A204.1 (cell line): ENCODE measurements around the gene MEOX2.
A peak's percentile ranks its signal among the peaks of the same experiment; 100 is the strongest.

Source experiments
- FAIRE-seq: peaks from 2 replicates; lab custom pipeline; 2012; peaks lifted over from hg19 to GRCh38; lab: Jason Lieb, UNC

The MEOX2 gene

GRCh38 chr7:15681186-15681585 is 5.3 kb downstream of the MEOX2 start:
- FAIRE-seq = no peak

GRCh38 chr7:15680446-15680845 is 6.0 kb downstream of the MEOX2 start:
- FAIRE-seq = no peak

GRCh38 chr7:15679306-15679705 is 7.2 kb downstream of the MEOX2 start:
- no peak for FAIRE-seq

GRCh38 chr7:15678653-15679052 is 7.8 kb downstream of the MEOX2 start:
- FAIRE-seq = no peak

- FAIRE-seq = no peak
Observed at GRCh38 chr7:15675379-15675778, 11.1 kb downstream of the MEOX2 start.

GRCh38 chr7:15674586-15674985 is 11.9 kb downstream of the MEOX2 start:
- no peak for FAIRE-seq

GRCh38 chr7:15669443-15670090 is 16.9 kb downstream of the MEOX2 start:
- FAIRE-seq = no peak

- FAIRE-seq = peak; percentile 92
Observed at GRCh38 chr7:15667991-15668390, 18.5 kb downstream of the MEOX2 start.

- no peak for FAIRE-seq
Observed at GRCh38 chr7:15662451-15662850, 24.0 kb downstream of the MEOX2 start.

- no peak for FAIRE-seq
Observed at GRCh38 chr7:15658247-15658646, 28.2 kb downstream of the MEOX2 start.

GRCh38 chr7:15652776-15653290 is 33.6 kb downstream of the MEOX2 start:
- FAIRE-seq = no peak

GRCh38 chr7:15651693-15652092 is 34.8 kb downstream of the MEOX2 start:
- no peak for FAIRE-seq

GRCh38 chr7:15650787-15651186 is 35.7 kb downstream of the MEOX2 start:
- no peak for FAIRE-seq

- FAIRE-seq = peak; percentile 100
Observed at GRCh38 chr7:15648461-15648961, 38.0 kb downstream of the MEOX2 start.

- FAIRE-seq = no peak
Observed at GRCh38 chr7:15647309-15647708, 39.2 kb downstream of the MEOX2 start.

- FAIRE-seq = no peak
Observed at GRCh38 chr7:15643000-15643705, 43.3 kb downstream of the MEOX2 start.

- FAIRE-seq = peak; percentile 92
Observed at GRCh38 chr7:15628876-15629275, 57.6 kb downstream of the MEOX2 start.

- FAIRE-seq = no peak
Observed at GRCh38 chr7:15626041-15626440, 60.4 kb downstream of the MEOX2 start.

- FAIRE-seq = peak; percentile 97
Observed at GRCh38 chr7:15625466-15625865, 61.0 kb downstream of the MEOX2 start.

GRCh38 chr7:15621468-15621867 is 65.0 kb downstream of the MEOX2 start:
- peak; percentile 88 for FAIRE-seq

GRCh38 chr7:15620491-15621185 is 65.8 kb downstream of the MEOX2 start:
- no peak for FAIRE-seq

- no peak for FAIRE-seq
Observed at GRCh38 chr7:15618275-15618674, 68.2 kb downstream of the MEOX2 start.

GRCh38 chr7:15612205-15612604 is 74.3 kb downstream of the MEOX2 start:
- no peak for FAIRE-seq
